ENCODE measurements around the gene NCOA7.

NCOA7 gene

DNA sequence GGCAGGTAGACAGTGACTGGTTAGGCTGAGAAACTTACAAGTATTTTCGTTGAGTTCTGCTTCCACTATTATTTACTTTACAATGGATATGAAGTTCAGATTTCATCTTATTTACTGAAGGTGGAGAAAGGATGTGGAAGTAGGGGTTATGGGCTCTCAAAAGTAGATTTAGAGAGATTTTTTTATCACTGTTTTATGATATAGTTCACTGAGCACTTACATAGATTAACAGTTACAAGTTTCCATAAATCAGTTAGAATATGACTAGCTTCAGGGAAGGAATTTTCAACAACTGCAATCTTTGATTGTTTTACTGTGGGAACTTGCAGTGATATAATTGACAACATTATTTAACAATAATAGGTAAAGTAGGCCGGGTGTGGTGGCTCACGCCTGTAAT is 188.3 kb downstream of the NCOA7 start:
- DNase-seq (ENCODE audit: insufficient read length, low spot score) (no peak), FAIRE-seq (no peak)
- no peak for TF ChIP-seq POLR2A (IDR thresholded peaks at IDR 0.05; ENCODE audit: low read depth, low read length)
